ENCODE data around the gene NOXA1. TPM values are rescaled to one million over a fixed set of nuclear protein-coding genes. Genes with fewer than 3 reads are reported as not detected.

Gene NOXA1
- total RNA-seq, 3 donors from 2014 or later = 2.9 to 13.8 (median 4.6) TPM

DNA sequence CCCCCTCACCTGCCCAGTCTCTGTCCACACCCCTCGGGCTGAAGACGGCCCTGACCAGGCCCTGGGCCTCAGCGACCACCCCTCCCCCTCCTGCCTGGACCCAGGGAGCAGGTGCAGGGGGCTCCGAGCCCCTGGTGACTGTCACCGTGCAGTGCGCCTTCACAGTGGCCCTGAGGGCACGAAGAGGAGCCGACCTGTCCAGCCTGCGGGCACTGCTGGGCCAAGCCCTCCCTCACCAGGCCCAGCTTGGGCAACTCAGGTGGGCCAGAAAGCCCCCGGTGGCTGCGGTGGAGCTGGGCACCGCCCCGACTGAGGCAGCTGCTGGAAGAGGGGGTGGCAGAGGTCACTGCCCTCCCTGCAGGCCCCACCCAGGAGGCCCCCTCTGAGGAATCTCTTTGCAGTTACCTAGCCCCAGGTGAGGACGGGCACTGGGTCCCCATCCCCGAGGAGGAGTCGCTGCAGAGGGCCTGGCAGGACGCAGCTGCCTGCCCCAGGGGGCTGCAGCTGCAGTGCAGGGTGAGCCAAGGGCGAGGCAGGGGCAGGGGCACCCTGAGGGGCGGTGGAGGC, 10.2 kb downstream of the NOXA1 start:
- no peak for DNase-seq (ENCODE audit: low spot score in 2 of 2)
- intact Hi-C loops (cut with DNase I; ENCODE audit: low total_unique reads) = loop anchor here (10.0 kb wide), 1 partner anchor 149 kb away; no protein-coding TSS in a partner anchor
- Histone ChIP-seq H3K27me3 (no peaks in the 10 kb centered on the region), H3K9me3 (no peaks in the 10 kb centered on the region), H3K27ac (no peak overlapping the region), H3K4me1 (peaks cover 3 to 12% of the 10 kb centered on the region in 2 donors), H3K4me3 (no peak overlapping the region), H3K36me3 (no peaks in the 10 kb centered on the region)
- TF ChIP-seq POLR2AphosphoS5 (IDR thresholded peaks at IDR 0.05) = no peak
- no peak for TF ChIP-seq POLR2A (IDR thresholded peaks at IDR 0.05)
- TF ChIP-seq, protein P1, sequence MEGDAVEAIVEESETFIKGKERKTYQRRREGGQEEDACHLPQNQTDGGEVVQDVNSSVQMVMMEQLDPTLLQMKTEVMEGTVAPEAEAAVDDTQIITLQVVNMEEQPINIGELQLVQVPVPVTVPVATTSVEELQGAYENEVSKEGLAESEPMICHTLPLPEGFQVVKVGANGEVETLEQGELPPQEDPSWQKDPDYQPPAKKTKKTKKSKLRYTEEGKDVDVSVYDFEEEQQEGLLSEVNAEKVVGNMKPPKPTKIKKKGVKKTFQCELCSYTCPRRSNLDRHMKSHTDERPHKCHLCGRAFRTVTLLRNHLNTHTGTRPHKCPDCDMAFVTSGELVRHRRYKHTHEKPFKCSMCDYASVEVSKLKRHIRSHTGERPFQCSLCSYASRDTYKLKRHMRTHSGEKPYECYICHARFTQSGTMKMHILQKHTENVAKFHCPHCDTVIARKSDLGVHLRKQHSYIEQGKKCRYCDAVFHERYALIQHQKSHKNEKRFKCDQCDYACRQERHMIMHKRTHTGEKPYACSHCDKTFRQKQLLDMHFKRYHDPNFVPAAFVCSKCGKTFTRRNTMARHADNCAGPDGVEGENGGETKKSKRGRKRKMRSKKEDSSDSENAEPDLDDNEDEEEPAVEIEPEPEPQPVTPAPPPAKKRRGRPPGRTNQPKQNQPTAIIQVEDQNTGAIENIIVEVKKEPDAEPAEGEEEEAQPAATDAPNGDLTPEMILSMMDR (IDR thresholded peaks at IDR 0.05) = no peak

DNA sequence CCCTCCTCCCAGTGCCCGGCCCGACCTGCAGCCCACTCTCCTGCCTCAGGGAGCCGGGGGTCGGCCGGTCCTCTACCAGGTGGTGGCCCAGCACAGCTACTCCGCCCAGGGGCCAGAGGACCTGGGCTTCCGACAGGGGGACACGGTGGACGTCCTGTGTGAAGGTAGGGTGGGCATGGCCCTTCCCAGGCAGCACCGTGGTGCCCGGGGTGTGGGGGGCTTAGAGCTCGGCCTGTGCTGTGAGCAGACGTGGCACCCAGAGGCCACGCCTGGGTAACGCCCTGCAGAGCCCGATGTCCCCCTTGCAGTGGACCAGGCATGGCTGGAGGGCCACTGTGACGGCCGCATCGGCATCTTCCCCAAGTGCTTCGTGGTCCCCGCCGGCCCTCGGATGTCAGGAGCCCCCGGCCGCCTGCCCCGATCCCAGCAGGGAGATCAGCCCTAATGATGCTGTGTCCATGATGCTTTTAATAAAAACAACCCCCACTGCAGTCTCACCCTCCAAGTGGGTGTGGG, 10.8 kb downstream of the NOXA1 start:
- H3K9me3 ChIP-seq = no peaks in the 10 kb centered on the region
- no peak for DNase-seq (ENCODE audit: low spot score in 2 of 2)
- H3K27ac ChIP-seq = no peak overlapping the region
- H3K36me3 ChIP-seq = no peaks in the 10 kb centered on the region
- peaks cover 3 to 12% of the 10 kb centered on the region in 2 donors for H3K4me1 ChIP-seq
- TF ChIP-seq POLR2AphosphoS5 (IDR thresholded peaks at IDR 0.05) (no peak), POLR2A (IDR thresholded peaks at IDR 0.05) (no peak)
- TF ChIP-seq, protein P1 (IDR thresholded peaks at IDR 0.05) = no peak
- no peak overlapping the region for H3K4me3 ChIP-seq
- intact Hi-C loops (cut with DNase I; ENCODE audit: low total_unique reads) = loop anchor here (10.0 kb wide), 1 partner anchor 149 kb away; no protein-coding TSS in a partner anchor
- H3K27me3 ChIP-seq = no peaks in the 10 kb centered on the region

DNA sequence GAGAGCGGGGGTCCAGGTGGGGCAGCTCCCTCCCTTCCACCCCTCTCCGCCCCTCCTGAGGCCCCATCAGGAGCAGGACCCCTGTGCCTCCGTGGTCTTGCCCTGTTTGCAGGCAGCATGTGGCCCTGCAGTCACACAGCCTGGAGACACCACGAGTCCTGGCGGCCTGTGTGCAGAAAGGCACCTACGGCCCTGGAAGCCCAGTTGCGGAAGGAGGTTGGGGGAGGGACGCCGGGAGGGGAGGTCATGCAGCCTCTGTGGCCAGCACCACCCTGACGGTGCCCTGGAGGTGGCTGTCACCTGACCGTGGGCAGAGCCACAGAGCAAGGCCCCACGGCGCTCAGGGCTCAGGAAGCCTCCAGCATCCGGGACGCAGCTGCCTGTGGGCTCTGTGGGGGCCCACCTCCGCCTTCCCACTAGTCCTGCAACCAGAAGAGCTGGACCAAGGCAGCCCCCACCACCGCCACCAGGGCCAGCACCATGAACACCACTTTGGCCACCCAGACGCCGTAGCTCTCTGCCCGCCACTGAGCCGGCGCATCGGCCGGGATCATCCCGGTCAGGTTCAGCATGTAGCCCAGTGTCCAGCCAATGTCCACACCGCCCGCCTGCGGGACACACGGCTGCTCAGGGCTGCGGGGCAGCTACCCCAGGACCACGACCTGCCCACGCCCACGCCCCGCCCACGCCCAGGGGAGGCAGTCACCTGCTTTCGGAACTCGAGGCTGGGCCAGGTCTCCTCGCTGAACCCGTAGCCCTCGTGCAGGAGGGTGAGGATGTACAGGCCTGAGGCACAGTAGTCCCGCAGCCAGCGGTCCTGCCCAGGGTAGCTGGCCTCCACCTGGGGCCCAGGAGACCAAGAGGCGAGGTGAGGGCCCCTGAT, 11.5 kb downstream of the NOXA1 start:
- Histone ChIP-seq H3K4me3 (no peak overlapping the region), H3K36me3 (no peaks in the 10 kb centered on the region), H3K9me3 (no peaks in the 10 kb centered on the region), H3K4me1 (peaks cover 3 to 12% of the 10 kb centered on the region in 2 donors), H3K27me3 (no peaks in the 10 kb centered on the region), H3K27ac (peak overlapping the region in 1 of 2 donors; percentile 88)
- intact Hi-C loops (cut with DNase I; ENCODE audit: low total_unique reads) = loop anchor here (10.0 kb wide), 1 partner anchor 150 kb away; no protein-coding TSS in a partner anchor
- TF ChIP-seq POLR2AphosphoS5 (IDR thresholded peaks at IDR 0.05) (no peak), POLR2A (IDR thresholded peaks at IDR 0.05) (no peak)
- DNase-seq (ENCODE audit: low spot score in 2 of 2) = no peak

DNA sequence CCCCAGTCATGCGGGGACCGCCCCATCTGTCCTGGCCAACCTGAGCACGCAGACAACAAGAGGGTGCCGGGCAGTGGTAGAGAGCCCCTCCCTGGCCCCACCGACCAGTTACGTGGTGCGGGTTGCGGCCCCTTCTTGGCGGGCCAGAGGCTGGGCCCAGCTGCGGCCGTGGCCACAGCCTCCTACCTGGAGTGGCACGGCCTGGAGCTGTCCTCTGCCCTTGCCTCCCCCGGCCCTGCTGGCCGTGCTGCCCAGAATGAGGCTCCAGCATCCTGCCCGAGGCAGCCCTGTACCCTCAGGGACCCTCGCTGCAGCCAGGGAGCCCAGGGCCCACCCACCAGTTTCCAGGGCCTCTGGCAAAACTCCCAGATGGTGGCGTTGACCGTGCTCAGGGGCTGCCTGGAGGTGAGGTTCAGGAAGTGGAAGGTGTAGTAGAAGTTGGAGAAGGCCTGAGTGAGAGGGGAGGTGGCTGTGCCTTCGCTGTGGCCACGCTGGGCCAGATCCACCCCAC, 12.2 kb downstream of the NOXA1 start:
- Histone ChIP-seq H3K27ac (peak overlapping the region; percentile 78 to 88), H3K36me3 (no peaks in the 10 kb centered on the region), H3K4me1 (peaks cover 3 to 12% of the 10 kb centered on the region in 2 donors), H3K9me3 (no peaks in the 10 kb centered on the region), H3K4me3 (peak overlapping the region in 1 of 3 donors; percentile 29), H3K27me3 (no peaks in the 10 kb centered on the region)
- no peak for TF ChIP-seq POLR2AphosphoS5 (IDR thresholded peaks at IDR 0.05)
- TF ChIP-seq, protein P1 (IDR thresholded peaks at IDR 0.05) = no peak
- no peak for TF ChIP-seq POLR2A (IDR thresholded peaks at IDR 0.05)
- intact Hi-C loops (cut with DNase I; ENCODE audit: low total_unique reads) = loop anchor here (10.0 kb wide), 1 partner anchor 151 kb away; no protein-coding TSS in a partner anchor
- DNase-seq (ENCODE audit: low spot score in 2 of 2) = no peak

DNA sequence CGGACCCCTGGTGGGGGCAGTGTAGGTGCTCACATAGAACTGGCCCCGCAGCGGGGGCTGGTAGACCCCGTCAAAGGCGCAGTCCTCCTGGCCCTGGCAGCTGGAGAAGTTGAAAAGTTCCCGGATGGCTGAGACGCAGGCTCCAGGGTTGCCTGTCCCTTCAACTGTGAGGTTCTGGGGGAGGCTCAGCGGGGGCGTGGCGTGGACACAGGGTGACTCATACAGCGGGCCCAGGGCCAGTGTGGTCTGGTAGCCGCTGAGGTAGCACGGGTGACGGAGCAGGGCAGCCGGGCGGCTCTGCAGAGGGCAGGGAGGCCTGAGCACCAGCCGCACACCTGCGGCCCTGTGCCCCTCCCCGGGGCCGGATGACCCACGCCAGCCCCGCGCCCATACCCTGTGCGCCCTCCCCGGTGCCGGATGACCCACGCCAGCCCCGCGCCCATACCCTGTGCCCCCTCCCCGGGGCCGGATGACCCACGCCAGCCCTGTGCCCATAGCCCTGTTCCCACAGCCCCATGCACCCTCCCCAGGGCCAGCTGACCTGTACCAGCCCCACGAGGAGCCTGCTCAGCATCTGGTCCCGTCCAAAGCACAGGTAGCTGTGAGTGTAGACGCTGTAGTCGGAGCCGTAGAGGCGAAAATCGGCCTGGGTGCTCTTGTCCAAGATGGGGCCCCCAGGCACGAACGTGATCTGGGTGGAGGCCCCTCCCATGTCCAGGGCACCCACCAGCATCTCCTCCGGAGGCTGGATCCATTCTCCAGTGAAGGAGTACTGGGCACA, 13.0 kb downstream of the NOXA1 start:
- intact Hi-C loops (cut with DNase I; ENCODE audit: low total_unique reads) = loop anchor here (10.0 kb wide), 1 partner anchor 151 kb away; no protein-coding TSS in a partner anchor
- Histone ChIP-seq H3K4me3 (peak overlapping the region in 1 of 3 donors; percentile 29), H3K27ac (peak overlapping the region; percentile 78 to 88), H3K36me3 (no peaks in the 10 kb centered on the region), H3K4me1 (peaks cover 3 to 12% of the 10 kb centered on the region in 2 donors), H3K9me3 (no peaks in the 10 kb centered on the region), H3K27me3 (no peaks in the 10 kb centered on the region)
- peak; percentile 90 to 93 for DNase-seq (ENCODE audit: low spot score in 2 of 2)
- TF ChIP-seq, protein P1 (IDR thresholded peaks at IDR 0.05) = no peak
- TF ChIP-seq POLR2AphosphoS5 (IDR thresholded peaks at IDR 0.05) = peak in 1 of 3 donors; percentile 36
- no peak for TF ChIP-seq POLR2A (IDR thresholded peaks at IDR 0.05)
